HEK293 (cell line): ENCODE results near the gene KSR1.

Experiments
- CTCF ChIA-PET: fragments of 350-600 bp; formaldehyde crosslinking; extraction: SDS; loops from one replicate; lab custom pipeline; 2021; ENCODE audit warnings: antibody characterized with exemption; lab: Yijun Ruan, JAX
- POLR2A ChIA-PET: fragments of 300-600 bp; formaldehyde crosslinking; extraction: SDS; loops from one replicate; lab custom pipeline; 2020; ENCODE audit warnings: antibody characterized with exemption, inconsistent platforms; lab: Yijun Ruan, JAX
- H3K27ac ChIP-seq: fragments of 200-500 bp; sonication (Bioruptor generic); 2 replicates; pipeline ENCODE4 v1.5.1; 2014; ENCODE audit warnings: low read depth, low read length, control low read depth, inconsistent platforms; ENCODE audit errors: extremely low read depth
- H3K36me3 ChIP-seq, 2 experiments: fragments of 200-500 bp in 1 of 2; sonication (Bioruptor generic) in 1 of 2; 1 replicate in 1 of 2; 2 replicates in 1 of 2; pipeline ENCODE4 v1.5.1; 2014 to 2017; ENCODE audit warnings: inconsistent platforms in 2 of 2, low read length in 2 of 2; ENCODE audit not compliant: control insufficient read depth in 2 of 2, insufficient read depth in 1 of 2
- H3K4me1 ChIP-seq: fragments of 200-500 bp; sonication (Bioruptor generic); 2 replicates; pipeline ENCODE4 v1.5.1; 2014; ENCODE audit warnings: mild to moderate bottlenecking, low read length, inconsistent platforms; ENCODE audit not compliant: control insufficient read depth, insufficient read depth
- H3K4me3 ChIP-seq: 2 replicates; pipeline ENCODE4 v1.5.1; 2011; ENCODE audit warnings: low read depth, mild to moderate bottlenecking, control low read depth, low read length, moderate library complexity
- H3K9me3 ChIP-seq: fragments of 200-500 bp; sonication (Bioruptor generic); 2 replicates; pipeline ENCODE4 v1.5.1; 2014; ENCODE audit warnings: low read depth, low read length, inconsistent platforms; ENCODE audit not compliant: control insufficient read depth, insufficient read depth
- EGR2 ChIP-seq: fragments of 450-650 bp; formaldehyde crosslinking; IDR thresholded peaks from 2 replicates; pipeline ENCODE4 v1.5.1; 2016; ENCODE audit warnings: low read depth, missing biosample characterization, missing genetic modification characterization
- HOXA7 ChIP-seq: sonication (generic); formaldehyde crosslinking; IDR thresholded peaks from 2 replicates; pipeline ENCODE4 v1.8.1; 2022; ENCODE audit warnings: missing genetic modification reagents, borderline replicate concordance
- HOXC10 ChIP-seq: sonication (generic); formaldehyde crosslinking; IDR thresholded peaks from 2 replicates; pipeline ENCODE4 v1.8.1; 2023; ENCODE audit warnings: mild to moderate bottlenecking, missing genetic modification reagents
- MEIS1 ChIP-seq: sonication (generic); formaldehyde crosslinking; IDR thresholded peaks from 2 replicates; pipeline ENCODE4 v1.8.1; 2022; ENCODE audit warnings: missing genetic modification reagents, mild to moderate bottlenecking, borderline replicate concordance
- PRDM1 ChIP-seq: fragments of 450-650 bp; formaldehyde crosslinking; IDR thresholded peaks from 2 replicates; pipeline ENCODE4; 2016; ENCODE audit warnings: missing biosample characterization, missing genetic modification characterization
- RBAK ChIP-seq: fragments of 450-650 bp; formaldehyde crosslinking; IDR thresholded peaks from 2 replicates; pipeline ENCODE4 v1.5.1; 2016; ENCODE audit warnings: missing biosample characterization, missing genetic modification characterization
- ZBTB8A ChIP-seq: fragments of 450-650 bp; formaldehyde crosslinking; IDR thresholded peaks from 2 replicates; pipeline ENCODE4 v1.5.1; 2016; ENCODE audit warnings: missing biosample characterization, missing genetic modification characterization
- ZNF133 ChIP-seq: fragments of 450-650 bp; formaldehyde crosslinking; IDR thresholded peaks from 2 replicates; pipeline ENCODE4 v1.5.1; 2016; ENCODE audit warnings: missing biosample characterization, missing genetic modification characterization
- ZNF169 ChIP-seq: fragments of 450-650 bp; formaldehyde crosslinking; IDR thresholded peaks from 2 replicates; pipeline ENCODE4 v1.5.1; 2016; ENCODE audit warnings: missing biosample characterization, missing genetic modification characterization
- ZNF202 ChIP-seq: fragments of 450-650 bp; formaldehyde crosslinking; IDR thresholded peaks from 2 replicates; pipeline ENCODE4 v1.5.1; 2016; ENCODE audit warnings: missing biosample characterization, missing genetic modification characterization, borderline replicate concordance
- ZNF221 ChIP-seq: fragments of 450-650 bp; formaldehyde crosslinking; IDR thresholded peaks from 2 replicates; pipeline ENCODE4 v1.5.1; 2017; ENCODE audit warnings: missing biosample characterization, missing genetic modification characterization, borderline replicate concordance
- ZNF23 ChIP-seq: fragments of 450-650 bp; formaldehyde crosslinking; IDR thresholded peaks from 2 replicates; pipeline ENCODE4 v1.5.1; 2016; ENCODE audit warnings: missing biosample characterization, missing genetic modification characterization, borderline replicate concordance
- ZNF37A ChIP-seq: fragments of 450-650 bp; IDR thresholded peaks from 2 replicates; pipeline ENCODE4 v1.5.1; 2018; ENCODE audit warnings: missing biosample characterization, missing genetic modification characterization
- ZNF544 ChIP-seq: fragments of 450-650 bp; formaldehyde crosslinking; IDR thresholded peaks from 2 replicates; pipeline ENCODE4 v1.5.0; 2017; ENCODE audit warnings: missing biosample characterization, missing genetic modification characterization
- ZNF596 ChIP-seq: fragments of 450-650 bp; IDR thresholded peaks from 2 replicates; pipeline ENCODE4 v1.5.0; 2018; ENCODE audit warnings: missing biosample characterization, mild to moderate bottlenecking, missing genetic modification characterization, moderate library complexity
- ZNF830 ChIP-seq: fragments of 450-650 bp; IDR thresholded peaks from 2 replicates; pipeline ENCODE4 v1.5.0; 2018; ENCODE audit warnings: missing biosample characterization, missing genetic modification characterization, low read depth, mild to moderate bottlenecking, moderate library complexity
- ZSCAN23 ChIP-seq: fragments of 450-650 bp; formaldehyde crosslinking; IDR thresholded peaks from 2 replicates; pipeline ENCODE4 v1.5.1; 2016; ENCODE audit warnings: missing biosample characterization, missing genetic modification characterization
- TF ChIP-seq, protein P1 (sequence below): fragments of 450-650 bp; formaldehyde crosslinking; IDR thresholded peaks from 2 replicates; pipeline ENCODE4 v1.5.1; 2016; ENCODE audit warnings: missing biosample characterization, missing genetic modification characterization
- TF ChIP-seq, protein P2 (sequence below): fragments of 450-650 bp; formaldehyde crosslinking; IDR thresholded peaks from 2 replicates; pipeline ENCODE4 v1.5.1; 2016; ENCODE audit warnings: missing biosample characterization, missing genetic modification characterization

The KSR1 gene

DNA sequence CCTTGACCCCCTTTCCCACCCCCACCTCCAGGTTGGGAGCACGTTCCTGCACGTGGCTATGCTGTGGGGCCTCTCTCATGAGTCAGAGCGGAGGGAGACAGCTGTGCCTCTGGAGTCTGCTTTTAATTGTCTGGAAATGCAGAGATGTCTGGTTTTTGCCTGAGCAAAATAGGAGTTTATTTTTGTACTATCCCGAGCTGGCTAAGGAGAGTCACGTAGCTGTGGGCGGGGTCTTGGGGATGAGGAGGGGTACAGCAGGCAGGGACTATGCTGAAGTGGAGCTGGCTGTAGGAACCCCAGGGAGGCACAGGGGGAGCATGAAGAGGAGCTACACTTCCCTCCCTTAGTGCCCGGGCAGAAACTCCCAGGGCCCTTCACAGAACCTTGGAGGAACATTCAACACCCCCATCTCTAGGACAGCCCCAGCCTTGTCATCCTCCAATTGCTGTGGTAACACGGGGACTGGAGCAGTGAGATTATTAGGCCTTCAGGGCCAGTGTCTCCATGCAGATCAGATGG lies 130.0 kb downstream of the KSR1 start:
- ChIA-PET CTCF (interaction anchor here (1.0 to 5.2 kb wide), 9 partner anchors 11 to 68 kb away, joined by 3 to 38 read pairs (median 4); no protein-coding TSS in a partner anchor), POLR2A (interaction anchor here (0.8 kb wide), 1 partner anchor 46 kb away, joined by 3 read pairs; no protein-coding TSS in a partner anchor)
- Histone ChIP-seq H3K9me3 (no peaks in the 10 kb centered on the region), H3K27ac (no peak overlapping the region; the same call in 1 of the 2 replicates), H3K4me1 (no peaks in the 10 kb centered on the region), H3K4me3 (no peak overlapping the region), H3K36me3 (peaks cover 0 to 40% of the 10 kb centered on the region in 2 experiments; a peak in 1 of 3 replicates)
- TF ChIP-seq, protein P1, sequence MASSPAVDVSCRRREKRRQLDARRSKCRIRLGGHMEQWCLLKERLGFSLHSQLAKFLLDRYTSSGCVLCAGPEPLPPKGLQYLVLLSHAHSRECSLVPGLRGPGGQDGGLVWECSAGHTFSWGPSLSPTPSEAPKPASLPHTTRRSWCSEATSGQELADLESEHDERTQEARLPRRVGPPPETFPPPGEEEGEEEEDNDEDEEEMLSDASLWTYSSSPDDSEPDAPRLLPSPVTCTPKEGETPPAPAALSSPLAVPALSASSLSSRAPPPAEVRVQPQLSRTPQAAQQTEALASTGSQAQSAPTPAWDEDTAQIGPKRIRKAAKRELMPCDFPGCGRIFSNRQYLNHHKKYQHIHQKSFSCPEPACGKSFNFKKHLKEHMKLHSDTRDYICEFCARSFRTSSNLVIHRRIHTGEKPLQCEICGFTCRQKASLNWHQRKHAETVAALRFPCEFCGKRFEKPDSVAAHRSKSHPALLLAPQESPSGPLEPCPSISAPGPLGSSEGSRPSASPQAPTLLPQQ (tag by site-specific recombination) = no peak
- no peak for TF ChIP-seq MEIS1 (CRISPR knock-in tag)
- TF ChIP-seq, protein P2, sequence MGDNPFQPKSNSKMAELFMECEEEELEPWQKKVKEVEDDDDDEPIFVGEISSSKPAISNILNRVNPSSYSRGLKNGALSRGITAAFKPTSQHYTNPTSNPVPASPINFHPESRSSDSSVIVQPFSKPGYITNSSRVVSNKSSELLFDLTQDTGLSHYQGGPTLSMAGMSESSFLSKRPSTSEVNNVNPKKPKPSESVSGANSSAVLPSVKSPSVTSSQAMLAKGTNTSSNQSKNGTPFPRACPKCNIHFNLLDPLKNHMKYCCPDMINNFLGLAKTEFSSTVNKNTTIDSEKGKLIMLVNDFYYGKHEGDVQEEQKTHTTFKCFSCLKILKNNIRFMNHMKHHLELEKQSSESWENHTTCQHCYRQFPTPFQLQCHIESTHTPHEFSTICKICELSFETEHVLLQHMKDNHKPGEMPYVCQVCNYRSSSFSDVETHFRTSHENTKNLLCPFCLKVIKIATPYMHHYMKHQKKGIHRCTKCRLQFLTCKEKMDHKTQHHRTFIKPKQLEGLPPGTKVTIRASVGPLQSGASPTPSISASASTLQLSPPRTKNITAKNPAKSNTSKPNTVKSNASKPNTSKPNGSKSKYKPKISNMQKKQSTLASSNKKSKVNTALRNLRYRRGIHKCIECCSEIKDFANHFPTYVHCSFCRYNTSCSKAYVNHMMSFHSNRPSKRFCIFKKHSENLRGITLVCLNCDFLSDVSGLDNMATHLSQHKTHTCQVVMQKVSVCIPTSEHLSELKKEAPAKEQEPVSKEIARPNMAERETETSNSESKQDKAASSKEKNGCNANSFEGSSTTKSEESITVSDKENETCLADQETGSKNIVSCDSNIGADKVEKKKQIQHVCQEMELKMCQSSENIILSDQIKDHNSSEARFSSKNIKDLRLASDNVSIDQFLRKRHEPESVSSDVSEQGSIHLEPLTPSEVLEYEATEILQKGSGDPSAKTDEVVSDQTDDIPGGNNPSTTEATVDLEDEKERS (tag by site-specific recombination) = no peak
- no peak for TF ChIP-seq ZNF37A (tag by site-specific recombination)
- TF ChIP-seq ZBTB8A (tag by site-specific recombination) = no peak
- no peak for TF ChIP-seq ZNF169 (tag by site-specific recombination)
- no peak for TF ChIP-seq ZNF596 (tag by site-specific recombination)
- no peak for TF ChIP-seq ZNF221 (tag by site-specific recombination)
- TF ChIP-seq ZNF202 (tag by site-specific recombination) = no peak
- TF ChIP-seq PRDM1 (tag by site-specific recombination) = no peak
- no peak for TF ChIP-seq ZSCAN23
- no peak for TF ChIP-seq ZNF133 (tag by site-specific recombination)
- TF ChIP-seq RBAK (tag by site-specific recombination) = no peak
- no peak for TF ChIP-seq ZNF23
- TF ChIP-seq HOXA7 (CRISPR knock-in tag) = no peak
- no peak for TF ChIP-seq EGR2 (tag by site-specific recombination)
- no peak for TF ChIP-seq ZNF544 (tag by site-specific recombination)

DNA sequence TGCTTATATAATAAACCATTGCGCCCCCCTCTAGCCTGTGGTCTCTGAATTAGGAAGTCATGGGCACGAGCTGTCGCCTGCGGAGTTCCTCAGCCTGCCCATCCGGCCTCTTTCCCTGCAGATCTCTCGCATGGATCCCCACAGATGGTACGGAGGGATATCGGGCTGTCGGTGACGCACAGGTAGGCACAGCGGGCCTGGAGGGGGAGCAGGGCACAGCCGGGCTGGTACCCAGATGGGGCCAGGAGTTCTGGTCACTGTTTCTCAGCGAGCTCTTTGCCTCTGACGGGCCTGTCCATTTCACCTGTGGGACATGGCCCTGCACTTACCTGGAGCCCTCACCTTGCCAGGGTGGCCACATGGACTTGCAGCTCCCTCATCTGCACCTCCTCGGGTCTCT lies 132.1 kb downstream of the KSR1 start:
- ChIA-PET POLR2A (no interaction called here), CTCF (interaction anchor here (0.7 to 5.2 kb wide), 6 partner anchors 11 to 132 kb away, joined by 3 to 38 read pairs (median 4); partner anchors contain the start of gene KSR1)
- H3K4me1 ChIP-seq = no peaks in the 10 kb centered on the region
- H3K9me3 ChIP-seq = no peaks in the 10 kb centered on the region
- TF ChIP-seq HOXC10 = no peak
- TF ChIP-seq ZNF830 (tag by site-specific recombination) = no peak
- H3K36me3 ChIP-seq = peaks cover 0 to 50% of the 10 kb centered on the region in 2 experiments; a peak in 1 of 3 replicates
- H3K27ac ChIP-seq = no peak overlapping the region
- H3K4me3 ChIP-seq = no peak overlapping the region
